ENCODE results near the gene ACLY. TPM values are rescaled to one million over a fixed set of nuclear protein-coding genes. Genes with fewer than 3 reads are reported as not detected.

The ACLY gene
- total RNA-seq, 2 donors from 2014 or later: 65.5 to 73.4 TPM

- ATAC-seq: no peak
- no peak for DNase-seq
- Mint-ChIP-seq H3K4me3 (no peak overlapping the region), H3K27me3 (no peaks in the 10 kb centered on the region), H3K27ac (no peak overlapping the region), H3K4me1 (no peaks in the 10 kb centered on the region), H3K36me3 (ENCODE audit: low read depth) (no peaks in the 10 kb centered on the region)
- no peaks in the 10 kb centered on the region for H3K9me3 ChIP-seq (ENCODE audit: control insufficient read depth, low read length, poor library complexity, severe bottlenecking)
These were observed 38.5 kb upstream of the ACLY start for GRCh38 chr17:41957031-41957868.

DNA sequence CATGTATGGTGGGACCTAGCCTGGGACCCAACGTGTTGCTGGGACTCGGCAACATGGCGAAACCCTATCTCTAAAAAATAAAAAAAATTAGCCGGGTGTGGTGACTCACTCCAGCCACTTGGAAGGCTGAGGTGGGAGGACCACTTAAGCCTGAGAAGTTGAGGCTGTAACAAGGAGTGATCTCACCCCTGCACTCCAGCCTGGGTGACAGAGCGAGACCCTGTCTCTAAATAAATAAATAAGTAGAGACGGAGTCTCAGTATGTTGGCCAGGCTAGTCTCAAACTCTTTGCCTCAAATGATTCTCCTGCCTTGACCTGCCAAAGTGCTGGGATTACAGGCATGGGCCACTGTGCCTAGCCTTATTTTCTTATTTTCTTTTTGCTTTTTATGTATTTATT lies 37.8 kb upstream of the ACLY start:
- Mint-ChIP-seq H3K27ac (no peak overlapping the region), H3K27me3 (no peaks in the 10 kb centered on the region), H3K36me3 (ENCODE audit: low read depth) (no peaks in the 10 kb centered on the region), H3K4me1 (no peaks in the 10 kb centered on the region), H3K4me3 (no peak overlapping the region)
- no peak for DNase-seq
- no peaks in the 10 kb centered on the region for H3K9me3 ChIP-seq (ENCODE audit: control insufficient read depth, low read length, poor library complexity, severe bottlenecking)
- no peak for ATAC-seq

DNA sequence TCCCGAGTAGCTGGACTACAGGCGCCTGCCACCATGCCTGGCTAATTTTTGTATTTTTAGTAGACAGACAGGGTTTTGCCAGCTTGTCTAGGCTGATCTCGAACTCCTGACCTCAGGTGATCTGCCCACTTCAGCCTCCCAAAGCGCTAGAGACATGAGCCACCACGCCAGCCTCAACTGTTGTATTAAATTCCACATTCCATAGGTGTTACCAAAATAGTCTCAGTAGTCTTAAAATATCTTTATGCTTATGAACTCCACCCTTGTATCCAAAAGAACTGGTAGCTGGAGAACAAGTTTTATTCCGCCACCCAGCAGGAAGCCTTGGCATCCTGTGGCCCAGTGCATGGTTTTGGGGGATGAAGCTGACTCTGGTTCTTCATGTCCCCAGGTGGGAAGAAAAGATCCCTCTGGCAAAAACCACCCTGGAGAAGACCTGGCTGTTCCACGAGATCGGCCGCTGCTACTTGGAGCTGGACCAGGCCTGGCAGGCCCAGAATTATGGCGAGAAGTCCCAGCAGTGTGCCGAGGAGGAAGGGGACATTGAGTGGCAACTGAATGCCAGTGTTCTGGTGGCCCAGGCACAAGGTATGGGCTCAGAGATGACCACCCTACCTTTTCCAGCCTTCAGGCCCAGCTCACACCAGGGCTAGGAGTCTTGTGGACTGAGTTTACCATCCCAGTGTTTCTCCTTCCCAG lies 30.2 kb upstream of the ACLY start:
- no peaks in the 10 kb centered on the region for H3K4me1 Mint-ChIP-seq
- no peak overlapping the region for H3K4me3 Mint-ChIP-seq
- ATAC-seq (no peak), DNase-seq (no peak)
- H3K36me3 Mint-ChIP-seq (ENCODE audit: low read depth): no peaks in the 10 kb centered on the region
- no peaks in the 10 kb centered on the region for H3K27me3 Mint-ChIP-seq
- no peak overlapping the region for H3K27ac Mint-ChIP-seq
- no peaks in the 10 kb centered on the region for H3K9me3 ChIP-seq (ENCODE audit: control insufficient read depth, low read length, poor library complexity, severe bottlenecking)

- Mint-ChIP-seq H3K4me3 (no peak overlapping the region), H3K27me3 (peaks cover 14% of the 10 kb centered on the region), H3K4me1 (peaks cover 3% of the 10 kb centered on the region), H3K36me3 (ENCODE audit: low read depth) (peaks cover 6% of the 10 kb centered on the region), H3K27ac (peak overlapping the region; percentile 54)
- no peaks in the 10 kb centered on the region for H3K9me3 ChIP-seq (ENCODE audit: control insufficient read depth, low read length, poor library complexity, severe bottlenecking)
- DNase-seq: no peak
- no peak for ATAC-seq
These were observed 26.2 kb upstream of the ACLY start for GRCh38 chr17:41944943-41945342.

- Mint-ChIP-seq H3K4me1 (peaks cover 3% of the 10 kb centered on the region), H3K36me3 (ENCODE audit: low read depth) (peaks cover 6% of the 10 kb centered on the region), H3K27ac (no peak overlapping the region), H3K4me3 (no peak overlapping the region), H3K27me3 (peaks cover 19% of the 10 kb centered on the region)
- ATAC-seq (no peak), DNase-seq (no peak)
- no peaks in the 10 kb centered on the region for H3K9me3 ChIP-seq (ENCODE audit: control insufficient read depth, low read length, poor library complexity, severe bottlenecking)
These were observed 24.7 kb upstream of the ACLY start for GRCh38 chr17:41943492-41943891.

DNA sequence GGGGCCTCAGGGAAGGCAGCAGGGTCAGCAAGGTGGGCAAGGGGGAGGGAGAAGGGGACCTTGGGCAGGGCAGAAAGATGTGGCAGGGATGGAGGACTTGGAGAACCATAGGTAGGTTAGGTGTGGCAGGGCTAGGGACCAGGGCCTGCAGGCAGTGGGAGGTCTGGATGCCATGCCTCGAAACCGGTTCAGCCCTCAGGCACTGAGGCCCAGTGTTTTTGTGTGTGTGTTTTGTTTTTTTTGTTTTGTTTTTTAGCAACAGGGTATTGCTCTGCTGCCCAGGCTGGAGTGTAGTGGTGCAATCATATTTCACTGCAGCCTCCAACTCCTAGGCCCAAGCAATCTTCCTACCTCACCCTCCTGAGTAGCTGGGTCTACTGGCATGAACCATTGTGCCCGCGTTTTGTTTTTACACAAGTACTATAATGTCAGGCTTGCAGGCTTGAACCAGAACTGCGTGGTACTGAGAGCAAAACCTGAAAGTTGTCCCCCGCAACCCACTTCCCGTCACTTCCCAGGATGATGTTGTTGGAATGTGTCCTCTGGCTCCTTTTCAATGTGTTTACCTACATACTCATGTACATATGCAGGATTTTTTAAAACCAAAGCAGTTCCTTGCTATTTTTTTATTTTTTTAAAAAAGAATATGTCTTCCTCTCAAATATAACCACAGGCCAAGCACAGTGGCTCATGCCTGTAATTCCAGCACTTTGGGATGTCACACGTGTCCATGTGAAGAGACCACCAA lies 24.0 kb upstream of the ACLY start:
- DNase-seq (no peak), ATAC-seq (no peak)
- H3K9me3 ChIP-seq (ENCODE audit: control insufficient read depth, low read length, poor library complexity, severe bottlenecking): no peaks in the 10 kb centered on the region
- H3K4me3 Mint-ChIP-seq: no peak overlapping the region
- peaks cover 6% of the 10 kb centered on the region for H3K36me3 Mint-ChIP-seq (ENCODE audit: low read depth)
- H3K27ac Mint-ChIP-seq: no peak overlapping the region
- peaks cover 19% of the 10 kb centered on the region for H3K27me3 Mint-ChIP-seq
- H3K4me1 Mint-ChIP-seq: peaks cover 3% of the 10 kb centered on the region

DNA sequence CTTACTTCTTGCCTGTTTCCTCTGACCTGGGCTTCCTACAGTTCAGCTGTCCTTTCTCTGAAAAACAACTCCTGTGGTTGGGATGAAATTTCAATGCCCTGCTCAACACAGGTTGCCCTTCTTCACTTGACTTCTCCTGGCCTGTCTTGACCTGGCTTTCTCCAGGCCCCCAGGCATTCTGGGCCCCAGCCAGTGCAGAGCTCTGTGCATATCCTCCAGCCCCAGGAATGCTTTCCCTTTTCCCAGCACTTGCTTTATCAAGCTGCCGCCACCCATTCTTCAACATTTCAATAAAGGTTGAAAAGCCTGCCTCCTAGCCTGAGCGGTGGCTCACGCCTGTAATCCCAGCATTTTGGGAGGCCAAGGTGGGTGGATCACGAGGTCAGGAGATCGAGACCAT lies 22.4 kb upstream of the ACLY start:
- no peak overlapping the region for H3K27ac Mint-ChIP-seq
- ATAC-seq (no peak), DNase-seq (no peak)
- peaks cover 19% of the 10 kb centered on the region for H3K27me3 Mint-ChIP-seq
- H3K4me1 Mint-ChIP-seq: peaks cover 3% of the 10 kb centered on the region
- H3K9me3 ChIP-seq (ENCODE audit: control insufficient read depth, low read length, poor library complexity, severe bottlenecking): no peaks in the 10 kb centered on the region
- H3K36me3 Mint-ChIP-seq (ENCODE audit: low read depth): peaks cover 6% of the 10 kb centered on the region
- H3K4me3 Mint-ChIP-seq: no peak overlapping the region

DNA sequence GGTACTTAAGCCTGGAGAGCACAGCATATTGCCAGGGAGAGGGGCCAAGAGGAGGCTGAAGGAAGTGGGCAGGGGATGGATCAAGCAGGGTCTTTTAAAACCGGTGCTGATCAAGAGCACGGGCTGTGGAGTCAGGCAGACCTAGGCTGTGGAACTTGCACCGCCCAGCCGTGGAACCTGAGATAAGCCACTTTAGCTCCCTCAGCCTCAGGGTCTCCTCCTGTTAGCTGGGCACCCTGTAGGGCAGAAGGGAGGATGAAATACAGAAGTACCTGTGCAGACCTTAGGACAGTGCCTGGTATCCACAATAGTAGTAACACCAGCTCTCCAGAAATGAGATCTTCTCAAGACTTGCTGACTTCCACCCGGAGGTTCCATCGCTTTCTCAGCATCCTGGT lies 20.9 kb upstream of the ACLY start:
- H3K9me3 ChIP-seq (ENCODE audit: control insufficient read depth, low read length, poor library complexity, severe bottlenecking): no peaks in the 10 kb centered on the region
- Mint-ChIP-seq H3K4me1 (peaks cover 3% of the 10 kb centered on the region), H3K27me3 (peaks cover 19% of the 10 kb centered on the region), H3K4me3 (no peak overlapping the region), H3K27ac (no peak overlapping the region), H3K36me3 (ENCODE audit: low read depth) (peaks cover 6% of the 10 kb centered on the region)
- DNase-seq (no peak), ATAC-seq (no peak)

GRCh38 chr17:41939044-41939692 lies 20.4 kb upstream of the ACLY start:
- no peak for DNase-seq
- peak; percentile 18 for ATAC-seq
- peaks cover 19% of the 10 kb centered on the region for H3K27me3 Mint-ChIP-seq
- peak overlapping the region; percentile 50 for H3K4me3 Mint-ChIP-seq
- H3K36me3 Mint-ChIP-seq (ENCODE audit: low read depth): peaks cover 6% of the 10 kb centered on the region
- H3K4me1 Mint-ChIP-seq: peaks cover 3% of the 10 kb centered on the region
- H3K27ac Mint-ChIP-seq: peak overlapping the region; percentile 81
- H3K9me3 ChIP-seq (ENCODE audit: control insufficient read depth, low read length, poor library complexity, severe bottlenecking): no peaks in the 10 kb centered on the region

GRCh38 chr17:41937970-41938954 lies 19.5 kb upstream of the ACLY start:
- DNase-seq: no peak
- Mint-ChIP-seq H3K4me1 (peaks cover 3% of the 10 kb centered on the region), H3K36me3 (ENCODE audit: low read depth) (peaks cover 6% of the 10 kb centered on the region), H3K27me3 (peaks cover 19% of the 10 kb centered on the region), H3K27ac (peak overlapping the region; percentile 81), H3K4me3 (no peak overlapping the region)
- no peaks in the 10 kb centered on the region for H3K9me3 ChIP-seq (ENCODE audit: control insufficient read depth, low read length, poor library complexity, severe bottlenecking)
- no peak for ATAC-seq

DNA sequence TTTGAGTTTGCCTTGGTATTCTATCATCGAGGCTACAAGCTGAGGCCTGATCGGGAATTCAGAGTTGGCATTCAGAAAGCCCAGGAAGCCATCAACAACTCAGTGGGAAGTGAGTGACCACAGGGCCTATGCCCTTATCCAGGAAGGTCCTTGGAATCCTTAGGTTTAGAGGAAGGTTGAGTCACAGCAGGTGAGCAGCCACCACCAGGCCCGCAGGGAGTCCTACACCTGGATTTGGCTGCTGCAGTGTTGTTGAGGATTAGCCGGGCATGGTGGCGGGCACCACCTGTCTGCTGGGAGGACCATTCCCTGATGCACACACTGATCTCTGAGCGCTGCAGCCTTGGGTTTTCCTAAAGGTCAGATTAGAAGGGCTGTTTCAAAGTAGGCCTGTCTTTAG lies 16.9 kb upstream of the ACLY start:
- Mint-ChIP-seq H3K4me1 (peaks cover 8% of the 10 kb centered on the region), H3K27ac (no peak overlapping the region)
- no peak for ATAC-seq

GRCh38 chr17:41932816-41933389 lies 14.2 kb upstream of the ACLY start:
- peaks cover 18% of the 10 kb centered on the region for H3K4me1 Mint-ChIP-seq
- H3K27ac Mint-ChIP-seq: peak overlapping the region; percentile 63
- H3K9me3 ChIP-seq (ENCODE audit: control insufficient read depth, low read length, poor library complexity, severe bottlenecking): no peaks in the 10 kb centered on the region
- no peaks in the 10 kb centered on the region for H3K27me3 Mint-ChIP-seq
- DNase-seq (no peak), ATAC-seq (no peak)
- H3K36me3 Mint-ChIP-seq (ENCODE audit: low read depth): no peaks in the 10 kb centered on the region
- no peak overlapping the region for H3K4me3 Mint-ChIP-seq

More for the DNA sequence above, 16.9 kb upstream of the ACLY start:
- peaks cover 12% of the 10 kb centered on the region for H3K27me3 Mint-ChIP-seq
- H3K4me3 Mint-ChIP-seq: no peak overlapping the region
- DNase-seq: no peak
- H3K9me3 ChIP-seq (ENCODE audit: control insufficient read depth, low read length, poor library complexity, severe bottlenecking): no peaks in the 10 kb centered on the region
- peaks cover 4% of the 10 kb centered on the region for H3K36me3 Mint-ChIP-seq (ENCODE audit: low read depth)

All from T-helper 17 cell (primary cell).